Measurements from ENCODE around the gene TNFRSF6B.

- no peak for TF ChIP-seq EZH2 (IDR thresholded peaks at IDR 0.05; ENCODE audit: low read depth)
- TF ChIP-seq, protein P1, sequence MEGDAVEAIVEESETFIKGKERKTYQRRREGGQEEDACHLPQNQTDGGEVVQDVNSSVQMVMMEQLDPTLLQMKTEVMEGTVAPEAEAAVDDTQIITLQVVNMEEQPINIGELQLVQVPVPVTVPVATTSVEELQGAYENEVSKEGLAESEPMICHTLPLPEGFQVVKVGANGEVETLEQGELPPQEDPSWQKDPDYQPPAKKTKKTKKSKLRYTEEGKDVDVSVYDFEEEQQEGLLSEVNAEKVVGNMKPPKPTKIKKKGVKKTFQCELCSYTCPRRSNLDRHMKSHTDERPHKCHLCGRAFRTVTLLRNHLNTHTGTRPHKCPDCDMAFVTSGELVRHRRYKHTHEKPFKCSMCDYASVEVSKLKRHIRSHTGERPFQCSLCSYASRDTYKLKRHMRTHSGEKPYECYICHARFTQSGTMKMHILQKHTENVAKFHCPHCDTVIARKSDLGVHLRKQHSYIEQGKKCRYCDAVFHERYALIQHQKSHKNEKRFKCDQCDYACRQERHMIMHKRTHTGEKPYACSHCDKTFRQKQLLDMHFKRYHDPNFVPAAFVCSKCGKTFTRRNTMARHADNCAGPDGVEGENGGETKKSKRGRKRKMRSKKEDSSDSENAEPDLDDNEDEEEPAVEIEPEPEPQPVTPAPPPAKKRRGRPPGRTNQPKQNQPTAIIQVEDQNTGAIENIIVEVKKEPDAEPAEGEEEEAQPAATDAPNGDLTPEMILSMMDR (conservative IDR thresholded peaks at IDR 0.05): no peak
Observed at GRCh38 chr20:63685269-63686026, 11.0 kb upstream of the TNFRSF6B start.

Measured in PC-9 (cell line).